A549 (cell line): ENCODE results near the gene NPLOC4. TPM values are rescaled to one million over a fixed set of nuclear protein-coding genes. Genes with fewer than 3 reads are reported as not detected.

ENCODE experiments used
- ATAC-seq, 2 experiments: fragments of 200-7000 bp in 1 of 2; fragments of >200 bp in 1 of 2; cut with Nextera tagmentation in 1 of 2; cut with Tn5 transposase in 1 of 2; 3 replicates each; pipeline versions ENCODE4 v1.8.0 to v1.9.1; 2018 to 2020; ENCODE audit warnings: mild to moderate bottlenecking in 1 of 2, moderate library complexity in 1 of 2
- CTCF ChIA-PET: fragments of 300-600 bp; sonication (Branson Sonifier 250); formaldehyde crosslinking; extraction: SDS; loops from one replicate; lab custom pipeline; 2021; ENCODE audit warnings: antibody characterized with exemption, inconsistent platforms; lab: Yijun Ruan, JAX
- POLR2A ChIA-PET: fragments of 350-600 bp; formaldehyde crosslinking; extraction: SDS; loops from one replicate; lab custom pipeline; 2021; ENCODE audit warnings: antibody characterized with exemption, inconsistent platforms; lab: Yijun Ruan, JAX
- DNase-seq, 2 experiments: peaks; one replicate each; pipeline versions ENCODE4 v3.0.0 to v3.0.0-alpha.2; 2011 to 2016; ENCODE audit warnings: low read depth in 1 of 2, low spot score in 1 of 2
- FAIRE-seq: peaks from 2 replicates; lab custom pipeline; 2011; peaks lifted over from hg19 to GRCh38; lab: Jason Lieb, UNC
- H3K27ac ChIP-seq, 2 experiments: fragments of >200 bp; sonication (Bioruptor Twin); formaldehyde crosslinking; 3 replicates each; pipeline ENCODE4 v1.5.1; 2016 to 2017
- H3K4me1 ChIP-seq: fragments of >200 bp; sonication (Bioruptor Twin); formaldehyde crosslinking; 3 replicates; pipeline ENCODE4 v1.6.1; 2016
- H3K4me2 ChIP-seq: fragments of >200 bp; sonication (Bioruptor Twin); formaldehyde crosslinking; 3 replicates; pipeline ENCODE4 v1.6.1; 2016
- H3K4me3 ChIP-seq: fragments of >200 bp; sonication (Bioruptor Twin); formaldehyde crosslinking; 3 replicates; pipeline ENCODE4 v1.5.1; 2016
- H3K9me3 ChIP-seq: fragments of >200 bp; sonication (Bioruptor Twin); formaldehyde crosslinking; 3 replicates; pipeline ENCODE4 v1.6.1; 2016
- CBX2 ChIP-seq: fragments of 200-600 bp; sonication (generic); IDR thresholded peaks from 2 replicates; pipeline ENCODE4 v1.6.1; 2016; ENCODE audit warnings: low read depth, mild to moderate bottlenecking, borderline replicate concordance
- CHD2 ChIP-seq: fragments of 150-350 bp; IDR thresholded peaks from 2 replicates; pipeline ENCODE4 v1.6.1; 2014; ENCODE audit warnings: low read length; ENCODE audit not compliant: partially characterized antibody
- ELK1 ChIP-seq: fragments of 150-350 bp; IDR thresholded peaks from 2 replicates; pipeline ENCODE4 v1.6.1; 2014; ENCODE audit warnings: low read depth, mild to moderate bottlenecking, low read length
- ESRRA ChIP-seq: fragments of 150-350 bp; IDR thresholded peaks from 2 replicates; pipeline ENCODE4 v1.6.1; 2014; ENCODE audit warnings: mild to moderate bottlenecking, low read length, borderline replicate concordance
- FOSL2 ChIP-seq, 2 experiments: fragments of 450-650 bp in 1 of 2; fragments of >200 bp in 1 of 2; sonication (Bioruptor Twin) in 1 of 2; formaldehyde crosslinking; IDR thresholded peaks; 2 replicates each; pipeline versions ENCODE4 v1.5.0 to v1.6.1; 2016 to 2020; ENCODE audit warnings: mild to moderate bottlenecking in 1 of 2, moderate library complexity in 1 of 2
- FOXS1 ChIP-seq: fragments of 250-450 bp; sonication (Bioruptor Pico); IDR thresholded peaks from 2 replicates; pipeline ENCODE4 v1.5.0; 2020; ENCODE audit warnings: mild to moderate bottlenecking, moderate library complexity
- HES2 ChIP-seq: fragments of >200 bp; sonication (Bioruptor Twin); formaldehyde crosslinking; IDR thresholded peaks from 2 replicates; pipeline ENCODE4 v1.6.1; 2016
- HOXB5 ChIP-seq: fragments of 250-450 bp; sonication (Bioruptor Pico); IDR thresholded peaks from 2 replicates; pipeline ENCODE4 v1.5.0; 2020; ENCODE audit warnings: mild to moderate bottlenecking, moderate library complexity
- JUNB ChIP-seq: fragments of >200 bp; sonication (Bioruptor Twin); formaldehyde crosslinking; IDR thresholded peaks from 2 replicates; pipeline ENCODE4 v1.6.1; 2016
- MAFK ChIP-seq: fragments of 450-650 bp; IDR thresholded peaks from 2 replicates; pipeline ENCODE4 v1.6.1; 2014; ENCODE audit not compliant: partially characterized antibody
- MAZ ChIP-seq: fragments of 150-350 bp; IDR thresholded peaks from 2 replicates; pipeline ENCODE4 v1.6.1; 2014; ENCODE audit warnings: antibody characterized with exemption, low read depth, low read length, borderline replicate concordance
- NR3C1 ChIP-seq: fragments of >200 bp; sonication (Bioruptor Twin); formaldehyde crosslinking; IDR thresholded peaks from 3 replicates; pipeline ENCODE4 v1.6.1; 2017
- PBX3 ChIP-seq: IDR thresholded peaks from 2 replicates; pipeline ENCODE4 v1.6.1; 2012
- POLR2AphosphoS2 ChIP-seq: conservative IDR thresholded peaks from 2 replicates; pipeline ENCODE4 v1.6.1; 2012; ENCODE audit warnings: low read length, improper control_type of control experiment, inconsistent platforms
- RAD21 ChIP-seq, 2 experiments: fragments of >200 bp in 1 of 2; sonication (Bioruptor Twin) in 1 of 2; formaldehyde crosslinking in 1 of 2; IDR thresholded peaks in 1 of 2; conservative IDR thresholded peaks in 1 of 2; 2 replicates in 1 of 2; 3 replicates in 1 of 2; pipeline ENCODE4 v1.6.1; 2012 to 2018; ENCODE audit warnings: inconsistent platforms in 1 of 2
- RCOR1 ChIP-seq: fragments of 150-350 bp; IDR thresholded peaks from 2 replicates; pipeline ENCODE4 v1.6.1; 2014; ENCODE audit warnings: antibody characterized with exemption, low read length, low read depth
- RFX5 ChIP-seq: fragments of 450-650 bp; IDR thresholded peaks from 2 replicates; pipeline ENCODE4 v1.7.1; 2014; ENCODE audit warnings: antibody characterized with exemption, mild to moderate bottlenecking, moderate library complexity
- SMC3 ChIP-seq: fragments of >200 bp; sonication (Bioruptor Twin); formaldehyde crosslinking; IDR thresholded peaks from 3 replicates; pipeline ENCODE4 v1.6.1; 2018; ENCODE audit warnings: inconsistent platforms
- SREBF2 ChIP-seq: fragments of 450-650 bp; IDR thresholded peaks from 2 replicates; pipeline ENCODE4 v1.6.1; 2014; ENCODE audit warnings: mild to moderate bottlenecking, moderate library complexity
- USF2 ChIP-seq: fragments of 450-650 bp; IDR thresholded peaks from 2 replicates; pipeline ENCODE4 v1.6.1; 2014; ENCODE audit warnings: antibody characterized with exemption
- ZSCAN20 ChIP-seq: fragments of 250-450 bp; sonication (Bioruptor Pico); IDR thresholded peaks from 2 replicates; pipeline ENCODE4 v1.8.0; 2022; ENCODE audit warnings: mild to moderate bottlenecking, moderate library complexity
- WGBS: methylation state at CpG from one replicate; pipeline ENCODE4 v1.1.6; 2017; ENCODE audit errors: missing lambda C conversion rate; 5-methylcytosine and 5-hydroxymethylcytosine counted together
- polyA plus RNA-seq, 4 experiments: library from polyadenylated mRNA; depleted of rRNA in 3 of 4; stranded (reverse); fragments of >200 nt; fragmentation: RNase III in 1 of 4; extraction: RNeasy Plus Mini Kit Qiagen cat#74134 plus additional on column Dnase treatment in 1 of 4; gene quantifications; 2 replicates in 3 of 4; 3 replicates in 1 of 4; pipeline ENCODE4 v1.2.3, GENCODE V29; 2011 to 2017
- TF ChIP-seq, protein P1 (sequence below): IDR thresholded peaks from 2 replicates; pipeline ENCODE4 v1.6.1; 2012
- TF ChIP-seq, protein P2 (sequence below): fragments of >200 bp; sonication (Bioruptor Twin); formaldehyde crosslinking; IDR thresholded peaks from 3 replicates; pipeline ENCODE4 v1.6.1; 2016

The NPLOC4 gene
- polyA plus RNA-seq, 2 of the 4 experiments (the other 2 are of a cell fraction) = 98.5 to 101 TPM

- H3K4me1 ChIP-seq = peaks cover 56% of the 10 kb centered on the region
- TF ChIP-seq, protein P1, sequence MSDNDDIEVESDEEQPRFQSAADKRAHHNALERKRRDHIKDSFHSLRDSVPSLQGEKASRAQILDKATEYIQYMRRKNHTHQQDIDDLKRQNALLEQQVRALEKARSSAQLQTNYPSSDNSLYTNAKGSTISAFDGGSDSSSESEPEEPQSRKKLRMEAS = 0 out of 2 replicates have a peak, but pooled peaks have one; percentile 15
- TF ChIP-seq FOSL2 (IDR thresholded peaks at IDR 0.05) (no peak), FOSL2 (CRISPR knock-in tag; IDR thresholded peaks at IDR 0.05) (no peak)
- H3K4me2 ChIP-seq = peak overlapping the region; percentile 93
- FAIRE-seq = no peak
- DNase-seq = no peak
- peak overlapping the region; percentile 88 to 91 for H3K27ac ChIP-seq
- no peaks in the 10 kb centered on the region for H3K9me3 ChIP-seq
- POLR2A ChIA-PET = interaction anchor here (2.5 kb wide), 1 partner anchor 32 kb away, joined by 13 read pairs; no protein-coding TSS in a partner anchor
- no peak overlapping the region for H3K4me3 ChIP-seq
- CTCF ChIA-PET = interaction anchor here (1.1 to 45.0 kb wide), 5 partner anchors 3 to 315 kb away, joined by 3 to 1604 read pairs (median 6); partner anchors contain the start of gene FAAP100
- no peak for ATAC-seq
- 87% methylated on average over 10 of the region's 10 CpGs for WGBS
These were observed 68.5 kb downstream of the NPLOC4 start for GRCh38 chr17:81568416-81568815.

DNA sequence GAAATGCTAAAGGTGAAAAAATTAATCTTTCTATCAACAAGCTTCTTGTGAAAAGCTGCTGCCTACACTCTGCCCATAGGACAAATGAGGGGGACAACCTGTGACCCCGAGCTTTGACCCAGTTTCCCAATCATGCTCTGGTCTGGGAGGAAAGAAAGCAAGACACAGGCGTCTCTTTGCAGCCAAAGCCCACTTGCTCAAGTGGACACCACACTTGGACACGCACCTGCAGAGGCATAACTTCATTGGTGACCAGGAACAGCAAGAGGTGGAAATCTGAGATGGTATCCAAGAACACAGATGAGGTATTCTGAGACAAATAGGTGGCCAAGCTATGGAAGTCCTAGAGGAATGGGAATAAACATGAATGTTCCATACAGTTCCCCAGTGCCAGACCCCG lies 69.7 kb downstream of the NPLOC4 start:
- Histone ChIP-seq H3K4me3 (peak overlapping the region; percentile 29), H3K9me3 (no peaks in the 10 kb centered on the region), H3K4me2 (peak overlapping the region; percentile 93), H3K4me1 (peaks cover 66% of the 10 kb centered on the region), H3K27ac (peak overlapping the region; percentile 88 to 91)
- ChIA-PET POLR2A (interaction anchor here (0.5 to 2.5 kb wide), 11 partner anchors 10 to 77 kb away, joined by 3 to 32 read pairs (median 5); partner anchors contain the start of gene FAAP100), CTCF (interaction anchor here (0.8 to 45.0 kb wide), 9 partner anchors 4 to 312 kb away, joined by 3 to 1604 read pairs (median 6); partner anchors contain the start of gene FAAP100)
- TF ChIP-seq MAFK (no peak), ESRRA (no peak), SMC3 (no peak), MAZ (no peak), JUNB (no peak), CHD2 (no peak), ELK1 (no peak), FOXS1 (CRISPR knock-in tag) (no peak), POLR2AphosphoS2 (no peak), NR3C1 (no peak), USF2 (no peak)
- WGBS = 36% methylated on average over 4 of the region's 4 CpGs
- peak; percentile 6 to 9; a peak in 3 of 6 replicates for ATAC-seq
- FAIRE-seq = no peak
- DNase-seq = no peak

DNA sequence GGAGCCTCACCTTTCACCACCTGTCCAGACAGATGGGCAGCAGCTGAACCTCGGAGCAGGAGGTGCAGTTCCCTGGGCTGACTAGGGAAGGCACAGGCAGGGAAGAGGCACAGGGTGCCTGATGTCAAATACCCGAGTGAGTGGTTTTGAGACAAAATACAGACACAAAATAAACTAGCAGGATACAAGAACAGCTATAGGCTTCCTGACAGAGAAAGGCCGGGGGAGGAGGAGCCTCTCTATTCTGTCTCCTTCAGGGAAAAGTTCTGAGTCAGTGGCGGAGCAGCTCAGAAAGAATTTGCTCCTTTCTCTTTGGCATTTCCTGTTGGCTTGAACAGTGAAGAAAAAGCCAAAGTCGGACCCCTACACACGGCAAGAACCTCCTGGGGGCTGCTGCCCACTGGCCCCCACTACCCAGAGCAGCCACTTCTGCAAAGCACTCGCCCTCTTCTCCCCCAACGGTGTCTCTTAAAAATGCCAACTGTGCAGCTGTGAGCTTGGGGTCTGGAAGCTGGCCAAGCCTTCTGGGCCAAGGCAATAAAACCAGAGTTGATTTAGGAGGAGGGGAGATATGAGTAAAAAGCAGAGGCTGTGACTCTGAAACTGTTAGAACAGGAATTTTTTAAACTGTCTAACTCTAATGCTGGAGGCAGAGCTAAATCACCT lies 70.3 kb downstream of the NPLOC4 start:
- Histone ChIP-seq H3K27ac (peak overlapping the region; percentile 88 to 91), H3K9me3 (no peaks in the 10 kb centered on the region), H3K4me3 (peak overlapping the region; percentile 29; the same call in 2 of the 3 replicates), H3K4me1 (peaks cover 70% of the 10 kb centered on the region), H3K4me2 (peak overlapping the region; percentile 93)
- WGBS = 3% methylated on average over 8 of the region's 8 CpGs
- FAIRE-seq (peak; percentile 99), DNase-seq (peak; percentile 85 to 89), ATAC-seq (peak; percentile 85 to 91)
- POLR2A ChIA-PET = interaction anchor here (0.5 to 2.5 kb wide), 13 partner anchors 10 to 76 kb away, joined by 3 to 32 read pairs (median 5); partner anchors contain the start of gene FAAP100
- CTCF ChIA-PET = interaction anchor here (0.6 to 45.0 kb wide), 14 partner anchors 4 to 312 kb away, joined by 3 to 1604 read pairs (median 4); partner anchors contain the start of gene FAAP100
- TF ChIP-seq, protein P2, sequence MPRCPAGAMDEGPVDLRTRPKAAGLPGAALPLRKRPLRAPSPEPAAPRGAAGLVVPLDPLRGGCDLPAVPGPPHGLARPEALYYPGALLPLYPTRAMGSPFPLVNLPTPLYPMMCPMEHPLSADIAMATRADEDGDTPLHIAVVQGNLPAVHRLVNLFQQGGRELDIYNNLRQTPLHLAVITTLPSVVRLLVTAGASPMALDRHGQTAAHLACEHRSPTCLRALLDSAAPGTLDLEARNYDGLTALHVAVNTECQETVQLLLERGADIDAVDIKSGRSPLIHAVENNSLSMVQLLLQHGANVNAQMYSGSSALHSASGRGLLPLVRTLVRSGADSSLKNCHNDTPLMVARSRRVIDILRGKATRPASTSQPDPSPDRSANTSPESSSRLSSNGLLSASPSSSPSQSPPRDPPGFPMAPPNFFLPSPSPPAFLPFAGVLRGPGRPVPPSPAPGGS = peak; percentile 70; the same call in 1 of the 3 replicates
- no peak for TF ChIP-seq ZSCAN20 (CRISPR knock-in tag)
- peak; percentile 53 for TF ChIP-seq FOSL2 (IDR thresholded peaks at IDR 0.05)
- peak; percentile 72 for TF ChIP-seq FOSL2 (CRISPR knock-in tag; IDR thresholded peaks at IDR 0.05)
- TF ChIP-seq MAZ = no peak
- TF ChIP-seq, protein P1 = peak; percentile 78
- no peak for TF ChIP-seq SREBF2
- TF ChIP-seq HOXB5 (CRISPR knock-in tag) = no peak
- TF ChIP-seq RAD21 (conservative IDR thresholded peaks at IDR 0.05 in 1 of 2, IDR thresholded peaks at IDR 0.05 in 1 of 2) = peak; percentile 32 to 44
- TF ChIP-seq CHD2 = no peak
- no peak for TF ChIP-seq HES2
- TF ChIP-seq CBX2 = no peak
- TF ChIP-seq POLR2AphosphoS2 = no peak
- TF ChIP-seq RCOR1 = no peak
- TF ChIP-seq NR3C1 = no peak
- peak; percentile 63; the same call in 1 of the 2 replicates for TF ChIP-seq PBX3
- no peak for TF ChIP-seq RFX5
- no peak for TF ChIP-seq ELK1
